Lung (tissue), 12 donors: ENCODE data around the gene CMSS1. TPM values are rescaled to one million over a fixed set of nuclear protein-coding genes. Genes with fewer than 3 reads are reported as not detected.

Experiments used
- ATAC-seq: fragments of 200-7000 bp; cut with Tn5 transposase; one replicate; pipeline ENCODE4 v1.9.1; 2020; ENCODE audit warnings: moderate number of reproducible peaks; ENCODE audit not compliant: insufficient read depth, low FRiP score
- DNase-seq, 3 donors: peaks; one replicate each; pipeline ENCODE4 v3.0.0-alpha.2; 2013 to 2017
- H3K27ac ChIP-seq, 2 donors: one replicate each; pipeline ENCODE4 v1.5.1; 2013; ENCODE audit warnings: mild to moderate bottlenecking in 2 of 2, moderate library complexity in 2 of 2, control low read depth in 1 of 2, inconsistent platforms in 1 of 2, low read depth in 1 of 2, low read length in 1 of 2
- H3K27me3 ChIP-seq, 3 donors: one replicate each; pipeline ENCODE4 v1.5.1; 2013; ENCODE audit warnings: low read length in 2 of 3; ENCODE audit not compliant: control insufficient read depth in 3 of 3, insufficient read depth in 3 of 3
- H3K36me3 ChIP-seq, 4 donors: one replicate each; pipeline ENCODE4 v1.5.1; 2013; ENCODE audit warnings: low read length in 4 of 4, mild to moderate bottlenecking in 1 of 4, moderate library complexity in 1 of 4; ENCODE audit not compliant: control insufficient read depth in 4 of 4, insufficient read depth in 4 of 4
- H3K4me1 ChIP-seq, 5 donors: one replicate each; pipeline ENCODE4 v1.5.1; 2013; ENCODE audit warnings: low read length in 5 of 5, mild to moderate bottlenecking in 2 of 5, moderate library complexity in 1 of 5; ENCODE audit not compliant: control insufficient read depth in 5 of 5, insufficient read depth in 5 of 5
- H3K4me3 ChIP-seq: one replicate; pipeline ENCODE4 v1.5.1; 2013; ENCODE audit warnings: mild to moderate bottlenecking, control low read depth, moderate library complexity
- H3K9ac ChIP-seq, 2 donors: one replicate each; pipeline ENCODE4 v1.5.1; 2013; ENCODE audit warnings: low read length in 2 of 2, control low read depth in 1 of 2; ENCODE audit not compliant: insufficient read depth in 1 of 2
- H3K9me3 ChIP-seq, 4 donors: one replicate each; pipeline ENCODE4 v1.5.1; 2013; ENCODE audit warnings: low read length in 3 of 4, mild to moderate bottlenecking in 1 of 4, moderate library complexity in 1 of 4; ENCODE audit not compliant: control insufficient read depth in 4 of 4, insufficient read depth in 3 of 4
- WGBS, 2 donors: extraction: QIAGEN DNeasy Blood & Tissue Kit; methylation state at CpG; one replicate each; pipeline ENCODE4 v1.1.7; 2013; 5-methylcytosine and 5-hydroxymethylcytosine counted together
- polyA plus RNA-seq, 2 donors: library from polyadenylated mRNA; stranded (reverse); fragments of 200-250 nt; gene quantifications; one replicate each; pipeline ENCODE4 v1.2.1, GENCODE V29; 2013
- total RNA-seq, 2 donors: library from RNA; depleted of rRNA in 1 of 2; stranded (reverse); fragments of >200 nt in 1 of 2; gene quantifications; one replicate each; pipeline ENCODE4 v1.2.1, GENCODE V29; 2014 to 2021
- TF ChIP-seq, protein P1 (sequence below): IDR thresholded peaks from 2 replicates; pipeline ENCODE4 v1.5.1; 2012; ENCODE audit warnings: mild to moderate bottlenecking; ENCODE audit errors: control extremely low read depth, extremely low read depth
- donor health status: control.
- donor health status: control.
- donor health status: Bipolar disorder and iron deficiency.
- donor health status: healthy.
- donor health status: DM: yes; HTN: yes; CAD: no.

The CMSS1 gene
- total and polyA plus RNA-seq, 4 donors = 12.3 to 28.9 (median 22.6) TPM

DNA sequence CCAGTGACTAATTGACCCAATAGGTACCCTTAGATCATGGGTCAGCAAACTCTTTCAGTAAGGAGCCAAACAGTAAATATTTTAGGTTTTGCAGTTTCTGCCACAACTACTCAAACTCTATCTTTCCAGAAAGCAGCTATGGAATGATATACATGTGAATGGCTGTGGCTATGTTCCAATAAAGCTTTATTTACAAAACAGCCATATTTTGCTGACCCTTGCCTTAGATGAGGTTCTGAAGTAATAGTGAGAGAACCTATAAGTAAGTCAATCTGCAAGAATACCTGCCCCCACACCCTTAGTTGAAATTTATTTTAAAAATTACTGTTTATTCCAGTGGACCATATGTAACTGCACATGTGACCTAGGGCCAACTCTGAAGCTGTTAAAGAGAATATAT, 134.0 kb downstream of the CMSS1 start:
- Histone ChIP-seq H3K27me3 (no peaks in the 10 kb centered on the region), H3K4me1 (peaks cover 0 to 5% (median 1%) of the 10 kb centered on the region in 5 donors), H3K9me3 (no peaks in the 10 kb centered on the region), H3K27ac (no peak overlapping the region), H3K9ac (no peak overlapping the region), H3K4me3 (no peak overlapping the region), H3K36me3 (no peaks in the 10 kb centered on the region)
- TF ChIP-seq, protein P1, sequence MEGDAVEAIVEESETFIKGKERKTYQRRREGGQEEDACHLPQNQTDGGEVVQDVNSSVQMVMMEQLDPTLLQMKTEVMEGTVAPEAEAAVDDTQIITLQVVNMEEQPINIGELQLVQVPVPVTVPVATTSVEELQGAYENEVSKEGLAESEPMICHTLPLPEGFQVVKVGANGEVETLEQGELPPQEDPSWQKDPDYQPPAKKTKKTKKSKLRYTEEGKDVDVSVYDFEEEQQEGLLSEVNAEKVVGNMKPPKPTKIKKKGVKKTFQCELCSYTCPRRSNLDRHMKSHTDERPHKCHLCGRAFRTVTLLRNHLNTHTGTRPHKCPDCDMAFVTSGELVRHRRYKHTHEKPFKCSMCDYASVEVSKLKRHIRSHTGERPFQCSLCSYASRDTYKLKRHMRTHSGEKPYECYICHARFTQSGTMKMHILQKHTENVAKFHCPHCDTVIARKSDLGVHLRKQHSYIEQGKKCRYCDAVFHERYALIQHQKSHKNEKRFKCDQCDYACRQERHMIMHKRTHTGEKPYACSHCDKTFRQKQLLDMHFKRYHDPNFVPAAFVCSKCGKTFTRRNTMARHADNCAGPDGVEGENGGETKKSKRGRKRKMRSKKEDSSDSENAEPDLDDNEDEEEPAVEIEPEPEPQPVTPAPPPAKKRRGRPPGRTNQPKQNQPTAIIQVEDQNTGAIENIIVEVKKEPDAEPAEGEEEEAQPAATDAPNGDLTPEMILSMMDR = no peak
- no peak for ATAC-seq
- DNase-seq = no peak

- no peak for ATAC-seq
- Histone ChIP-seq H3K36me3 (no peaks in the 10 kb centered on the region), H3K27ac (no peak overlapping the region), H3K27me3 (no peaks in the 10 kb centered on the region), H3K4me3 (no peak overlapping the region), H3K4me1 (peaks cover 0 to 8% (median 1%) of the 10 kb centered on the region in 5 donors), H3K9ac (no peak overlapping the region), H3K9me3 (no peaks in the 10 kb centered on the region)
- TF ChIP-seq, protein P1 = no peak
- WGBS, 2 donors = 96 to 98% methylated on average over 1 of the region's 1 CpG
- DNase-seq = no peak
Measured at GRCh38 chr3:99952306-99952705, 134.6 kb downstream of the CMSS1 start.

DNA sequence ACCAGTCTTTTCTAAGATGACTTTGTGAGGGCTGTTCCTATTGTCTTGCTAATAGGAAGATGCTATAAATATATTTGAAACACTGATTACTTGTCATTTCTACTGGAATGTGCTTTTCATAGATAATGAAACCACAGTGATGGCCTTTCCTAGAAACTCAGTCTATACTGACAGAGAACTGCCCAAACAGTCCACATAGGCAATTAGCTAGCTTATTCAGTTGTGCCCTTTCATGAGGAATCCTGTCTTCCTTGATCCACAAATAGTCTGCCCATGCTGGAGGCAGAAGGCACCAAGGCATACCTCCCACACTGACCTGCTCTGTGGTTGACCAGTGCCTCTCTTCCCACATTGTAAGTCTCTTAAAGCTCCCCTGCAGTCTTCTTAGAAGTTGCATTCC, 135.9 kb downstream of the CMSS1 start:
- no peaks in the 10 kb centered on the region for H3K27me3 ChIP-seq
- ATAC-seq = no peak
- H3K9ac ChIP-seq = no peak overlapping the region
- H3K9me3 ChIP-seq = no peaks in the 10 kb centered on the region
- no peaks in the 10 kb centered on the region for H3K36me3 ChIP-seq
- H3K27ac ChIP-seq = no peak overlapping the region
- DNase-seq = no peak
- H3K4me1 ChIP-seq = peaks cover 0 to 13% (median 2%) of the 10 kb centered on the region in 5 donors
- TF ChIP-seq, protein P1 = no peak
- no peak overlapping the region for H3K4me3 ChIP-seq

GRCh38 chr3:99954914-99955644, 137.4 kb downstream of the CMSS1 start:
- Histone ChIP-seq H3K4me1 (peaks cover 0 to 13% (median 1%) of the 10 kb centered on the region in 5 donors), H3K27ac (no peak overlapping the region), H3K4me3 (no peak overlapping the region), H3K9me3 (no peaks in the 10 kb centered on the region), H3K36me3 (no peaks in the 10 kb centered on the region), H3K27me3 (no peaks in the 10 kb centered on the region), H3K9ac (no peak overlapping the region)
- WGBS, 2 donors = 61 to 85% methylated on average over 4 of the region's 4 CpGs
- TF ChIP-seq, protein P1 = no peak
- ATAC-seq (peak; percentile 69), DNase-seq (no peak)
